Left hindlimb (tissue), 1 donor: ENCODE results near the gene BRD9.
"Not testable (repeated sequence)": the region's sequence is repeated elsewhere in the genome, so short reads cannot be mapped to it uniquely, and the experiment has no call there.

Experiments used
- DNase-seq: peaks from one replicate; pipeline ENCODE4 v3.0.0-alpha.2; 2018

The BRD9 gene

DNA sequence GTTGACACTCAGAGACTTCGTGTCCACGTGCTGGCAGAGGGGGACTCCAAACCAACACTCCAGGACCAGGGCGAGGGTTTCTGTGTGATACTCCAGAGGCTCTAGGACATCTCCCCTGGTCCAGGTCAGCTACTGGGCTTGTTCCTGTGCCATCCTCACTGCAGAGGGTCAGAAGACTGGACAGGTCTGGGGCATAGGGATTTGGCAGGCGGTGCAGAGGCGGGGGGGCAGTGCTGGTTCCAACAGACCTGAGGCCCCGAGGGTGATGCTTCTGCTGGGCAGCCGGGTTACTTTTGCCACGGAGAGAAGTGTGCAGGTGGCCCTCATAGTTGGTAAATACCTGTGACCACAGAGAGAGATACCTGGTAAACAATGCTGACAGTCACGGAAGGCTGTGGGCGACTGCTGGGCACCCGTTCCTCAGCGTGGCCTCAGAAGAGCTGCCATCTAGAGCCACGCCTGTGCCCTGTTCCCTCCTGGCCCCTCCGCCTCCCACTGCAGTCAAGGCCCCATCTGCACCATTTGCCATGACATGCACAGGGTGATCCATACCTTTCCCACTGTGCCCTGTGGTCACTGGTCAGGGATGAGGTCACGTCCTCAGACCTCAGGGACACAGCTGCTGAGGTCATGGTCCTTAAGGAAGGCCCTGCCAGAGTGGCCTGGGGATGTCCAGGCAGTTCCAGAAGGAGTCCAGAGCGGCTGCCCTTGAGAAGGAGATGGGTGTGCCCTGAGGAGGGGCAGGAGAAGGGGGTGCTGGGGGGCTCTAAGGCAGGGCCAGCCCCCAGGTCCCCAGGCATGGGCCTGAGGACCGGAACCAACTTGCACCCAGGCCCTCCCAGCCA, 30.1 kb upstream of the BRD9 start:
- no peak for DNase-seq

GRCh38 chr5:921456-922435, 29.1 kb upstream of the BRD9 start:
- no peak for DNase-seq

GRCh38 chr5:920321-920720, 27.7 kb upstream of the BRD9 start:
- no peak for DNase-seq

- DNase-seq, result no peak
Observed at GRCh38 chr5:919356-920000, 26.9 kb upstream of the BRD9 start.

- DNase-seq, result not testable (repeated sequence)
Observed at GRCh38 chr5:918717-919116, 26.1 kb upstream of the BRD9 start.

- no peak for DNase-seq
Observed at GRCh38 chr5:916441-917293, 24.1 kb upstream of the BRD9 start.

DNA sequence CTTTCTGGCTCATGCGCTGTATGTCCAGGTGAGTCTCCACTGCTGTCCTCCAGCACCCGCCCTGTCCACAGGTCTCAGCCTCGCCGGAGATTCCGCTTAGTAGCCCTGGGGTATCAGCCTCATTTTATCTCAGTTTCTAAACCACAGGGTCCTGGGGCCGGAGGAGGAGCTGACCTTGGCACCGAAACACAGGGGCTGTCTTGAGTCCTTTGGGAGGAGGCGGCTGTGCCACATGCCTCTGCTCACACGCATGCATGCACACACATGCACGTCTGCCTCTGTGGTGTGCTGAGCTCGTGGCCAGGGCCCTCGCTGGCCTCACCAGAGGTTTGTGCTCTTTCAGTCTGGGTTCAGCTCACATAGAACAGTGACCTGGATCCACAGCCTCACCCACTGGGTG, 23.3 kb upstream of the BRD9 start:
- DNase-seq, result no peak

DNA sequence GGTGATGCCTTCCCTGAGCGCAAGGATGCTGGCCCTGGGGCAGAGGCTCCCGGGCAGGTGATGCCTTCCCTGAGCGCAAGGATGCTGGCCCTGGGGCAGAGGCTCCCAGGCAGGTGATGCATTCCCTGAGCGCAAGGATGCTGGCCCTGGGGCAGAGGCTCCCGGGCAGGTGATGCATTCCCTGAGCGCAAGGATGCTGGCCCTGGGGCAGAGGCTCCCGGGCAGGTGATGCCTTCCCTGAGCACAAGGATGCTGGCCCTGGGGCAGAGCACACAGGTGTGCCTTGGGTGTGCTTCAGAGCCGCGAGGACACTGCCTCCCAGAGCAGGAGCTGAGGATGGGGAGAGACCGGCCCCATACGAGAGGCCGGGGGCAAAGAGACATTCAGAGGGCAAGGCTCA, 22.7 kb upstream of the BRD9 start:
- DNase-seq, result not testable (repeated sequence)

- DNase-seq, result no peak
Observed at GRCh38 chr5:914612-915011, 22.0 kb upstream of the BRD9 start.

DNA sequence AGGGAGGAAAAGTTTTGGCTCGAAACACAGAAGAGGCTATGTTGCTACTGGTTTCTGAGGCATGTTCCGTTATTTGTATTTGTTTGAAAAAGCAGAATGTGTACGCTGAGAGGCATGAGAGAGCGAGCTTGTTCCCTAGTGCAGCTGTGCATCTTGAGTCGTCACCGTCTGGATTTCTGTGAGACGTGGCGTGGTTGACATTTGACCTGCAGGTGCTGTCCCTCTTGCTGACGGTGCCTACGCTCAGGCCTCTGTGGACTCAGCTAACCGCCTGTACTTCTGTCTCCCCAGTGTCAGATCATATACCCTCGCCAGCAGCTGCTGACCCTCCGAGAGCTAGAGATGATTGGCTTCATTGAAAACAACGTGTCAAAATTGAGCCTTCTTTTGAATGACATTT, 21.6 kb upstream of the BRD9 start:
- DNase-seq, result no peak

DNA sequence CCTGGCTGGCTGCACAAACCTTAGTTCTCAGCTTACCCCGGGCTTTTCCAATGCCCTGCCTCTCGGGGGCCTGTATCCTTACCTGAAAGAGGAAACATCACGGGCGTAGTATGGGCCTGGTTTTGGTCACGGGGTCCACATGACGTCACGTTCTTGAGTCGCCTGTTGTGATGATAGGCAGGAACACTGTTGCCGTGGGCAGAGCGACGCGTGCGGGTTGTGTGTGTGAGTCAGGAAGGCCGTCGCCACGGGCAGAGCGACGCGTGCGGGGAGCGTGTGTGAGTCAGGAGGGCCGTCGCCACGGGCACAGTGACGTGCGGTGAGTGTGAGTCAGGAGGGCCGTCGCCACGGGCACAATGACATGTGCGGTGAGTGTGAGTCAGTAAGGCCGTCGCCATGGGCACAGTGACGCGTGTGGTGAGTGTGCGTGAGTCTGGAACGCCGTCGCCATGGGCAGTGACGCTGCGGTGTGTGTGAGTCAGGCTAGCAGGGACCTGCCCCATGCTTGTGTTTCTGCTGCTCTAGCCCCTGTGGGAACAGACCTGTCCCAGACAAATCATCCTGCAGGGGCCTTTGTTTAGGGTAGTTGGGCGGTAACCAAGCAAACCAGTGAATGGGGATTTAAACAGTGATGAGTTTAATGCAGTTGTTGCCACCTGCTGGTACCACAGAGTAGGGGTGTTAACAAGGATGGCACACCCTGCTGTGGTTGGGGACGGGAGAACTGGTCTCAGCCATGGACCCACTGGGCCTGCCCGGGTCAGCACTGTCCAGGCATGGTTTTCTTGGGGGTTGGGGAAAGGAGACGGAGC, 19.9 kb upstream of the BRD9 start:
- DNase-seq, result no peak

- no peak for DNase-seq
Observed at GRCh38 chr5:911601-912000, 19.0 kb upstream of the BRD9 start.

GRCh38 chr5:910769-911160, 18.2 kb upstream of the BRD9 start:
- no peak for DNase-seq

DNA sequence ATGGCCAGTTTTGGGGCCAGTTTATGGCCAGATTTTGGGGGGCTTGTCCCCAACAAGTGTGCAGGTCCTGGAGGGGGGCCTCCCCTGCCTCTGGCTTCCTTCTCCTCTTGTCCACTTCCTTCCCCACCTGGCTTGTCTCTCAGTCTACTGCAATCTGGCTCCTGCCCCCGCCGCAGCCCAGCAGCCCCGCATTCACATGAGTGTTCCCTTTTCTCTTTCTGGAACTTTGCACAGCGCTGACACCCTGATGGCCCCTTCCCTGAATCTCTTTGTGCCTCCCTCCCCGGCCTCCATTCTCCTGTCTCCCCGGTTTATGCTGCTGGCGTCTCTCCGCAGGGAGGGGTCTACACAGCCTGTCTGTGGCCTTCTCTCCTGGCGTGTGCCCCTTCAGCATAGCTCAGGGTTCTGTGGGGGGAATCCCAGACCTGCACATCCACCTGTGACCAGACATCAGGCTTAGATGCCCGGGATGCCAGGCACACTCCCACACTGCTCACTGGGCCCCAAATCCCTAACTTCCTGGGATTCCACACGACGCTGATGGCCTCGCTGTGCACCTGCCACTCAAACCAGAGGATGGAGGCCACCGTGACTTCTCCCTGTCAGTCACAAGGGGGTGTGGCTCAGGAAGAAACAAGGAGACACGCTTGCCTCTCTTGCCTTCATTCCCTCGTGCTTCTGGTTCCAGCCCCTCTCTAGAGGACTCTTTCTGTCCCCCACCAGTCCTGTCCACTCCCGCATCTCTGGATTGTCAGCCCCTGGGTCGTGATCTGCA, 17.6 kb upstream of the BRD9 start:
- no peak for DNase-seq

DNA sequence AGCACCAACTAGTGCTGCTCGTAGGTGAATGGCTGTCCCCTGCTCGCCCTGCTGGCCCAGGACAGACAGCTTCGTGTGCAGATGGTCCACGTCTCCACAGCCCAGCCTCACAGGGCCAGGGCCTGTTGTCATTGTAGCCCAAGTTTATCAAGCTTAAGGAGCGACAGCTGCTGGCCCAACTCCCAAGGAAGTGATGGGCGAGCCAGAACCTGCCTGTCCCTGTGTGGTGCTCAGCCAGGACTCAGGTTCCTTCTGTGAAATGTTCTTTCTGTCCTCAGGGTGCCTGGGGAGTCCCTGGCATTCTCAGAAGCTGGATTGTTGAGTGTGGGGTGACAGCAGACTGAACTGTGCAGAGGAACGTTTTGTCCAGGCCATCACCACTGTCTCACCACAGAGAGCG, 16.5 kb upstream of the BRD9 start:
- no peak for DNase-seq

GRCh38 chr5:908172-908571, 15.6 kb upstream of the BRD9 start:
- no peak for DNase-seq

DNA sequence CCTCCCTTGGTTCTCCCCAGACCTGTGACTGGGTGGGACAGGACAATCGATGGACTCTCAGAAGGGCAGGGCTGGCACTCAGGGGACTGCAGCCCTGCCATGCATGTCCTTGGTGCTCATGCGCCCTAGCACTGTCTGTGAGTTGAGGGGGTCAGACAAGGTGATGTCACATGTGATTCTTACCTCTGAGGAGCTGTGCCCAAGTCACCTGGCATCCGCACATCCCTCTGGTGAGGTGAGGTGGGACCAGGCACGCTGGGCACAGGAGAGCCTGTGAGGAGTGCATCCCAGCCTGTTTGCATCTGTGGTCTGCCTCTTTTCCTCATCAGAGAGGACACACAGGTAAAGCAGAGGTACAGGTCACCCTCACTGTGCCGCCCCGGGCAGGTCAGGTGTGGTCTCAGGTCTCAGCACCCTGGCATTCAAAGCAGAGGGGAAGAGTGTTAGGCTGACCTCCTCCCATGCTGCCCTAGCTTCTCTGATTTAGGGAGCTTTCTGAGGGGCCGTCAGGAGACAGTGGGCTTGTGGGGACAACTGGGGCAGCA, 14.8 kb upstream of the BRD9 start:
- no peak for DNase-seq

DNA sequence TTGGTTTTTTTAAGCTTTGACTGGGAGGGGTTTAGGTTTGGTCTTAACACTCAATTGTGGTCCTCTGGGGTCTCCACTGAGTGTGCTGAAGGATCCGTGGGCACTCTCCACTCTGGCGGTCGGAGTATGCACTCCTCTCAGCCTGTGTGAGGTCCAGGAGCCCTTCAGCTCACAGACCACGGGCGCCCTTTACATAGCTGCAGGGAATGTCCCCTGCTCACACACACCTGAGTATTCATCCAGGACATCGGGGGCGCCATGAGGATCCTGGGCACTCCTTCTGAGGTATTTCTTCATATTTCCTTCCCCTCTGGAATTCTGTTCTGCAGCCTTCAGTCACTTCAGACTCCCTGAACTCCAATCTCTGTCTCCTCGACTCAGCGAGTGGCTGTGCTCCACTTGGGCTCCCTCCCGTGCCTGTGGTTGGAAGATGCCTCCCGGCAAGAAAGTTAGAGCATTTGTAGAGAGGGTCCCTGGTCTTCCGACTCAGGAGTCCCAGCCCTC, 12.6 kb upstream of the BRD9 start:
- DNase-seq, result no peak

DNA sequence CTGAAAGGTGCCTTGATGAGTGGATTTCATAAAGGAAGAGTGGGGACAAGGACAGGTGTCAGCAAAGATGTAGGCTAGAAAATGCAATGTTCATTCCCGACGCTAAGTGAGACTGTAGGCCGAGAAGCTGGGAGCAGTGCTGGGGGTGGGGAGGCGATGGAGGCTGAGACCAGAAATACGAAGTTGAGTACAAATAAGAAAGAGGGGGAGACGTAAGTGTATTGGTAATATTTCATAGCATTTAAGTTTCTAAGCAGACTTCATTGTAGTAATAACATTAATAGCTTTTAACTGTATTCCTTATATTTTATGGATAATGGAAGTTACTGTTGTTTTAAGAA, 11.1 kb upstream of the BRD9 start:
- no peak for DNase-seq
